Right forelimb (tissue), 1 donor: ENCODE results near the gene CYP11A1.
"Not testable (repeated sequence)": the region's sequence is repeated elsewhere in the genome, so short reads cannot be mapped to it uniquely, and the experiment has no call there.

ENCODE experiments used
- DNase-seq: peaks from one replicate; pipeline ENCODE4 v3.0.0-alpha.2; 2018

Gene CYP11A1

GRCh38 chr15:74373731-74374647, 6.5 kb upstream of the CYP11A1 start:
- peak; percentile 94 for DNase-seq

- no peak for DNase-seq
Measured at GRCh38 chr15:74373056-74373650, 5.7 kb upstream of the CYP11A1 start.

- DNase-seq = no peak
Measured at GRCh38 chr15:74370471-74370870, 3.0 kb upstream of the CYP11A1 start.

- DNase-seq = no peak
Measured at GRCh38 chr15:74369756-74370155, 2.3 kb upstream of the CYP11A1 start.

GRCh38 chr15:74369084-74369745, 1.8 kb upstream of the CYP11A1 start:
- no peak for DNase-seq

- DNase-seq = no peak
Measured at GRCh38 chr15:74368121-74368520, 675 bp upstream of the CYP11A1 start.

GRCh38 chr15:74365598-74366445, 1.6 kb downstream of the CYP11A1 start:
- DNase-seq = peak; percentile 87

GRCh38 chr15:74364936-74365597, 2.4 kb downstream of the CYP11A1 start:
- DNase-seq = no peak

- DNase-seq = no peak
Measured at GRCh38 chr15:74362482-74362881, 5.0 kb downstream of the CYP11A1 start.

- DNase-seq = not testable (repeated sequence)
Measured at GRCh38 chr15:74360855-74361254, 6.6 kb downstream of the CYP11A1 start.

GRCh38 chr15:74359376-74359775, 8.1 kb downstream of the CYP11A1 start:
- not testable (repeated sequence) for DNase-seq

- not testable (repeated sequence) for DNase-seq
Measured at GRCh38 chr15:74357514-74357913, 9.9 kb downstream of the CYP11A1 start.

GRCh38 chr15:74356050-74356449, 11.4 kb downstream of the CYP11A1 start:
- DNase-seq = not testable (repeated sequence)

GRCh38 chr15:74353992-74354391, 13.5 kb downstream of the CYP11A1 start:
- DNase-seq = not testable (repeated sequence)

- no peak for DNase-seq
Measured at GRCh38 chr15:74352393-74352910, 15.0 kb downstream of the CYP11A1 start.

- no peak for DNase-seq
Measured at GRCh38 chr15:74351670-74352069, 15.8 kb downstream of the CYP11A1 start.

GRCh38 chr15:74350295-74351275, 16.9 kb downstream of the CYP11A1 start:
- DNase-seq = no peak

GRCh38 chr15:74349241-74349778, 18.1 kb downstream of the CYP11A1 start:
- no peak for DNase-seq

- no peak for DNase-seq
Measured at GRCh38 chr15:74347757-74348250, 19.6 kb downstream of the CYP11A1 start.

GRCh38 chr15:74345051-74345450, 22.4 kb downstream of the CYP11A1 start:
- no peak for DNase-seq
